Nephron (organoid): Measurements from ENCODE around the gene WFS1.
A peak's percentile ranks its signal among the peaks of the same experiment; 100 is the strongest.

Experiments used
- H3K27ac Mint-ChIP-seq, 3 experiments: 2 replicates each; pipeline ENCODE4 v1.8.0; 2020; ENCODE audit warnings: mixed read lengths in 3 of 3, mild to moderate bottlenecking in 2 of 3, moderate library complexity in 1 of 3
- H3K27me3 Mint-ChIP-seq: 2 replicates; pipeline ENCODE4 v1.8.0; 2021; ENCODE audit warnings: low read depth, mild to moderate bottlenecking, moderate library complexity, mixed read lengths
- H3K36me3 Mint-ChIP-seq: 2 replicates; pipeline ENCODE4 v1.8.0; 2020; ENCODE audit warnings: low read depth, mixed read lengths
- H3K4me1 Mint-ChIP-seq: 2 replicates; pipeline ENCODE4 v1.8.0; 2020; ENCODE audit warnings: mixed read lengths
- H3K4me3 Mint-ChIP-seq, 3 experiments: 2 replicates each; pipeline ENCODE4 v1.8.0; 2020; ENCODE audit warnings: mild to moderate bottlenecking in 3 of 3, mixed read lengths in 3 of 3, moderate library complexity in 2 of 3
- H3K9me3 Mint-ChIP-seq: 2 replicates; pipeline ENCODE4 v1.8.0; 2020; ENCODE audit warnings: mixed read lengths
- CTCF ChIP-seq, 3 experiments: fragments of 200-600 bp; sonication (generic); IDR thresholded peaks; one replicate each; pipeline ENCODE4 v1.5.0; 2021; ENCODE audit warnings: antibody characterized with exemption in 3 of 3; ENCODE audit not compliant: unreplicated experiment in 3 of 3

Gene WFS1

DNA sequence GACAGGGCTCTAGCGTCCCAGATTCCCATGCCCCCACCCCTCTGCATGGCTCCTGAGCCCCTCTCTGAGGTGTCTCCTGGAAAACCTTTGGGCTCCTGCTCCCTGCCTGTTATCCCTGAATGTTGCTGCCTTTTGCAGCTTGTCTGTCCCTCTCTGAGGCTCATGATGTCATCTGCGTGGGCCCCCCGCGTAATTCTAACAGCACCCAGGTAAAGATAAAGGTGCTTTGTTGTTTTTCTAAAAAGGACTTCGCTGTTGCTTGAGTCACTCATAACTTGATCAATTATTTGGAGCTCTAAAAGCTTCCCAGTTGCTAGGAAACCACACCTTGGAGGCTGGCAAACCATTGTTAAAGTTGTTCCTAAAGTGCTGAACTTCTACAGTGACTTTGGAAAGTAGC lies 36.6 kb downstream of the WFS1 start:
- H3K4me1 Mint-ChIP-seq, result no peaks in the 10 kb centered on the region
- no peak for TF ChIP-seq CTCF (IDR thresholded peaks at IDR 0.05; ENCODE audit: unreplicated experiment in 3 of 3)
- no peaks in the 10 kb centered on the region for H3K9me3 Mint-ChIP-seq
- peaks cover 32% of the 10 kb centered on the region for H3K27me3 Mint-ChIP-seq
- no peak overlapping the region for H3K27ac Mint-ChIP-seq
- H3K36me3 Mint-ChIP-seq, result peaks cover 15% of the 10 kb centered on the region
- H3K4me3 Mint-ChIP-seq, result no peak overlapping the region

GRCh38 chr4:6307230-6307629 lies 37.6 kb downstream of the WFS1 start:
- Mint-ChIP-seq H3K4me3 (no peak overlapping the region), H3K27ac (no peak overlapping the region)

DNA sequence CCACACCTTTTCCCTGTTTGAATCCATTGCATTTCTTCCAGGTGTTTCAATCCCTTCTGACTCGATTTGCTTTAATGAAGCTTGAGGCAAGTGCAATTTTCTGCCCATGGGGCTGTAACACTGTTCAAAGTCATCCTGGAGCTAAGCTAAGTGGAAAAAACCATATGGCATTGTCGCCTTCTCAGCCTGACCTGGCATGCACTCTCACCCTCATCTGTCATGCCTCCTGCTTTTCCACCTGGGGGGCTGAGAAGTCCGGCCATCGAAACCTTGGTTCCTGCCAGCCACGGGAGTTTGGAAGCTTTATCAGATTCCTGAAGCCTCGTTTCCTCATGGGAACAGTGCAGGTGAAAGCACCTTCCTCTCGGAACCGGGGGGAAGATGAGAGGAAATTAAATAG lies 38.2 kb downstream of the WFS1 start:
- Mint-ChIP-seq H3K9me3 (no peaks in the 10 kb centered on the region), H3K4me1 (no peaks in the 10 kb centered on the region), H3K27me3 (peaks cover 43% of the 10 kb centered on the region), H3K4me3 (no peak overlapping the region), H3K36me3 (peaks cover 4% of the 10 kb centered on the region), H3K27ac (no peak overlapping the region)
- no peak for TF ChIP-seq CTCF (IDR thresholded peaks at IDR 0.05; ENCODE audit: unreplicated experiment in 3 of 3)

More at GRCh38 chr4:6307230-6307629, 37.6 kb downstream of the WFS1 start:
- TF ChIP-seq CTCF (IDR thresholded peaks at IDR 0.05; ENCODE audit: unreplicated experiment in 3 of 3), result no peak
- H3K36me3 Mint-ChIP-seq, result peaks cover 11% of the 10 kb centered on the region
- H3K4me1 Mint-ChIP-seq, result no peaks in the 10 kb centered on the region
- peaks cover 38% of the 10 kb centered on the region for H3K27me3 Mint-ChIP-seq
- no peaks in the 10 kb centered on the region for H3K9me3 Mint-ChIP-seq

DNA sequence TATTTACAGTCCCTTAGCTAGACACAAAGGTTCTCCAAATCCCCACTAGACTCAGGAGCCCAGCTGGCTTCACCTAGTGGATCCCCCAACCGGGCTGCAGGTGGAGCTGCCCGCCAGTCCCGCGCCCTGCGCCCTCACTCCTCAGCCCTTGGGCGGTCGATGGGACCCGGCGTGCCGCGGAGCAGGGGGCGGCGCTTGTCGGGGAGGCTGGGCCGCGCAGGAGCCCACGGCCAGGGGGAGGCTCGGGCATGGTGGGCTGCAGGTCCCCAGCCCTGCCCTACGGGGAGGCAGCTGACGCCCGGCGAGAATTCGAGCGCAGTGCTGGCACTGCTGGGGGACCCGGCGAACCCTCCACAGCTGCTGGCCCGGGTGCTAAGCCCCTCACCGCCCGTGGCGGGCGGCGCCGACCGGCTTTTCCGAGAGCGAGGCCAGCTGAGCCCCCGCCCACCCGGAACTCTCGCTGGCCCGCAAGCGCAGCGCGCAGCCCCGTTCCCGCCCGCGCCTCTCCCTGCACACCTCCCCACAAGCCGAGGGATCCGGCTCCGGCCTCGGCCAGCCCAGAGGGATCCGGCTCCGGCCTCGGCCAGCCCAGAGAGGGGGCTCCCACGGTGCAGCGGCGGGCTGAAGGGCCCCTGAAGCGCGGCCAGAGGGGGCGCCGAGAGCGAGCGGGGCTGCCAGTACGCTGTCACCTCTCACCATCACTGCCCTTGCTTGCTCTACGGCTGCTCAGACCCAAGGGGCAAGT lies 39.4 kb downstream of the WFS1 start:
- H3K27me3 Mint-ChIP-seq, result peaks cover 52% of the 10 kb centered on the region
- no peak overlapping the region for H3K27ac Mint-ChIP-seq
- H3K4me1 Mint-ChIP-seq, result no peaks in the 10 kb centered on the region
- no peak for TF ChIP-seq CTCF (IDR thresholded peaks at IDR 0.05; ENCODE audit: unreplicated experiment in 3 of 3)
- H3K4me3 Mint-ChIP-seq, result peak overlapping the region; percentile 76 to 81 (median 78)
- H3K9me3 Mint-ChIP-seq, result no peaks in the 10 kb centered on the region
- H3K36me3 Mint-ChIP-seq, result peaks cover 3% of the 10 kb centered on the region

DNA sequence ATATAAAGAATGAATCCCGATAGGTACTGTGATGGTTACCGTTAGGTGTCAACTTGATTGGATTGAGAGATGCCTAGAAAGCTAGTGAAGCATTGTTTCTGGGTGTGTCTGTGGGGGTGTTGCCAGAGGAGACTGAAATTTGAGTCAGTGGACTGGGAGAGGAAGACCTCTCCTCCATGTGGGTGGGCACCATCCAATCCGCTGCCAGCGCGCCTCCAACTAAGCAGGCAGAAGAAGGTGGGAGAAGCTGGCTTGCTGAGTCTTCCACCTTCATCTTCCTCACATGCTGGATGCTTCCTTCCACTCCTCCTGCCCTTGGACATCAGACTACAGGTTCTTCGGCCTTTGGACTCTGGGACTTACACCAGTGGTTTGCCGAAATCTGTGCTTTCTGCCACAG lies 40.1 kb downstream of the WFS1 start:
- Mint-ChIP-seq H3K4me1 (no peaks in the 10 kb centered on the region), H3K4me3 (peak overlapping the region; percentile 76 to 81 (median 78)), H3K36me3 (no peaks in the 10 kb centered on the region), H3K27ac (no peak overlapping the region), H3K9me3 (no peaks in the 10 kb centered on the region), H3K27me3 (peaks cover 56% of the 10 kb centered on the region)
- no peak for TF ChIP-seq CTCF (IDR thresholded peaks at IDR 0.05; ENCODE audit: unreplicated experiment in 3 of 3)

GRCh38 chr4:6313216-6313615 lies 43.6 kb downstream of the WFS1 start:
- TF ChIP-seq CTCF (IDR thresholded peaks at IDR 0.05; ENCODE audit: unreplicated experiment in 3 of 3), result no peak
- Mint-ChIP-seq H3K36me3 (no peaks in the 10 kb centered on the region), H3K9me3 (no peaks in the 10 kb centered on the region), H3K27me3 (peaks cover 47% of the 10 kb centered on the region), H3K4me1 (no peaks in the 10 kb centered on the region), H3K4me3 (no peak overlapping the region), H3K27ac (no peak overlapping the region)
